Measurements from ENCODE around the gene L3HYPDH.
"Not testable (repeated sequence)": the region's sequence is repeated elsewhere in the genome, so short reads cannot be mapped to it uniquely, and the experiment has no call there.

L3HYPDH gene

GRCh38 chr14:59478540-59478939 is 5.7 kb downstream of the L3HYPDH start:
- no peak for DNase-seq (ENCODE audit: low read depth in 2 of 2)

GRCh38 chr14:59475709-59476108 is 8.5 kb downstream of the L3HYPDH start:
- DNase-seq (ENCODE audit: low read depth in 2 of 2), result no peak

DNA sequence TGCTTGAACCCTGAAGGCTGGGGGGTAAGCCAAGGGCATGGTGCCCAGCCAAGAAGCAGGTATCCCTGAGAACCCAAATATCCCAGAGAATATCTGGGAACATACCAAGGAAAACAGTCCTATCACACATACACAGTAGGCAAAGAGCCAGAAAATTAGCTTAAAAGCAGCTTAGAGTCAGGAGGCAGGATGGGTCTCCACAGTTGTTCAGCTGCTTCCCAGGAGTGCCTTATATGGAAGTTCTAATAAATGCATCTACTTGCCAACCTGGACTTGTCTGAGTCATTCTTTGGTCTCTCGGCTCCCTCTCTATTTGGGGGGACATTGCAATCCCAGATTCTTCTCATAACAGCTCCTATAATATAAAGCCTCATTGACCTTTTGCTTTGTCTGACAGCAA is 10.0 kb downstream of the L3HYPDH start:
- DNase-seq (ENCODE audit: low read depth in 2 of 2), result peak; percentile 58 to 67

- DNase-seq (ENCODE audit: low read depth in 2 of 2), result no peak
Observed at GRCh38 chr14:59465316-59466135, 18.7 kb downstream of the L3HYPDH start, which contains the start of gene GPR135. TSS of gene GPR135 (minus strand) at chr14:59465380. CDS start at chr14:59465226, 154 bp downstream.

- no peak for DNase-seq (ENCODE audit: low read depth in 2 of 2)
Observed at GRCh38 chr14:59464486-59465315, 19.5 kb downstream of the L3HYPDH start.

DNA sequence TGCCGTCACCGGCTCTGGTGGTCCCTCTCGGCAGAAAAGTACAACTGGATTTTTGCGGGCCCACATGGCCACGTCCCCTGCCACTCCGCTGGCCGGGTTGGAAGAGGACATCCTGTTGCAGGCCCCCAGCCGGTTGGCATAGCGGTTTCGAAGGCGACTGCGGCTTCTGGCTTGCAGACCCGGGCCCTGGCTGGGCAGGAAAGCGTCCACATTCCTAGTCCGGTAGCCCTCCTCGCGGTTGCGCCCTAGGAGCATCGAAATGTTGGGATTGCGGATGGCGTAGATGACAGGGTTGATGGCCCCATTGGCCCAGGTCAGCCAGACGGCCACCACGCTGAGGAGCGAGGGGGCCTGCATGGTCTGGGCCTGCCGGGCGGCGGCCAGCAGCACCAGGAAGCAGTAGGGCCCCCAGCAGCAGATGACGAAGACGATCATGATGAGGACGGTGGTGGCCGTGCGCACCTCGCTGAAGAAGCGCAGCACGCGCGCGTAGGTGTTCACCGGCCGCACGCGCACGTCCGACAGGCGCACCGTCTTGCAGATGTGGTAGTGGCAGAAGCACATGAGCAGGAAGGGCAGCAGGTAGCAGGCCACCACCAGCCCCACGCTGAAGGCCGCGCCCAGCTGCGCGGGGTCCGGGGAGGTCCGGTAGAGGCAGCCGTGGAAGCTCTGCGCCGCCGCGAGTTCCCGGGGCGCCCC is 20.3 kb downstream of the L3HYPDH start:
- DNase-seq (ENCODE audit: low read depth in 2 of 2), result no peak

DNA sequence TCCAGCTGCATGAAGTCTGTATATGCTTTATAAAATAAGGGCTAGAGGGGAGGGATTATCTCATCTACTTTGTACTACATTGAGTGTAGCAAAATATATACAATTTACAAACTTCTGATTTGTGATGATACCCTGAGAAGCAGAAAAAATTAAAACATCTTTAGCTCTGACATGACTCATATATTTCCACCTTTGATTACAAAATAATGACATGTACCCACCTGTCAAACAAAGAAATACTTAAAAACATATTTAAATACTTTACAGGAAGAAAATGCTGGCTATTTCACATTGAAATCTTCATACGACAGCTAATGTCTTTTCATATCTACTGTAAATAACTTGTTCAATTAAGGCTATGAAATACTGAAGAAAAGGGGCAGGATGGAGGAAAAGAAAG is 22.3 kb downstream of the L3HYPDH start:
- no peak for DNase-seq (ENCODE audit: low read depth in 2 of 2)

- DNase-seq (ENCODE audit: low read depth in 2 of 2), result no peak
Observed at GRCh38 chr14:59460378-59460777, 23.8 kb downstream of the L3HYPDH start.

- DNase-seq (ENCODE audit: low read depth in 2 of 2), result no peak
Observed at GRCh38 chr14:59458486-59458885, 25.7 kb downstream of the L3HYPDH start.

DNA sequence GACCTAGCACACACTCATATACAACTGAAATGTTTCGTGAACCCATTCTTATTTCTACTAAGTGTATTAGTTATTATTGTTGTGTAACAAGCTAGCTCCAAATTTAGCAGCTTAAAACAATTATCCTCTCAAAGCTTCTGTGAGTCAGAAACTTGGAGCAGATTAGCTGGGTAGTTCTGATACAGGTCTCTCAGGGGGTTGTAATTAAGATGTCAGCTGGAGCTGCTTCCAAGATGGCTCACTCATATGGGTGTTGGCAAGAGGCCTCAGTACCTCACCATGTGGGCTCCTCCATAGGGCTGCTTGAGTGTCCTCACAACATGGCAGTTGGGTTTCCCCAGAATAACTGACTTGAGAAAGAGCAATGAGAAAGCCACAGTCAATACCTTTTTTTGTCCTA is 28.8 kb downstream of the L3HYPDH start:
- DNase-seq (ENCODE audit: low read depth in 2 of 2), result peak; percentile 64 to 70

- peak; percentile 85 to 87 for DNase-seq (ENCODE audit: low read depth in 2 of 2)
Observed at GRCh38 chr14:59454139-59454538, 30.1 kb downstream of the L3HYPDH start.

DNA sequence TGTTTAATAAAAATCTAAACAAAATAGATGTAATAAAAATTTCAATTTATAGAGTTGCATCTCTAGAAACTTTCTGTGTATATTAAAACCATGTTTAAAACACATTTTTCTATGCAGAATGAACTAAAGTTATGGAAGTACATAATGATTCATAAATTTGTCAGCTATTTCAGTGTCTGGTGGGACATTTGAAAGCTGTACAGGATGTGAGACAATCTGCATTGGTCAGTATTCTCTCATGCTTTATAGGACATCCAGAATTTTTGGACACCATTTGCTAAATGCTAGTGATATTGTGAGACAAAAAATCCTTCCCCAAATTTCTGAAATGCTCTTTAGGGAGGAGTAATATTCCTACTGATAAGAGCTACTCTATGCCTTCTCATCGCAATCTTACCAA is 32.4 kb downstream of the L3HYPDH start:
- DNase-seq (ENCODE audit: low read depth in 2 of 2), result no peak

DNA sequence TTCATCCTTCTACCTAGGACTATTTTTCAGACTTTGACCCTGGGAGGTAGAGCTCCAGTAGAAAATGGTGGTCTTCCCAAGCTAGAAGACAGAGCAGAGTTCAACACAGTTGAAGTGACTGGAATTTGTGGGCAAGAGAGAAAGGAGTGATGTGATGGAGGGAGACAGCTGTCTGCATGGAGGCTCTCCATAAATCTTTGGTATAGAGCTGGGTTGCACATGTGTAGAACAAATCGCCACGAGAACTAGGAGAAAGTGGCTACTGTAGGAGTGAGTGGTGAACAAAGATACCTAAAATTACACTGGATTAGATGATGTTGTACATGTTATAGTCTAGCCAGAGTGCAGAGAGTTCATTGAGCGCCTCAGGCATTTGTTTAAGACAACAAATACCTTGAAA is 33.5 kb downstream of the L3HYPDH start:
- no peak for DNase-seq (ENCODE audit: low read depth in 2 of 2)

DNA sequence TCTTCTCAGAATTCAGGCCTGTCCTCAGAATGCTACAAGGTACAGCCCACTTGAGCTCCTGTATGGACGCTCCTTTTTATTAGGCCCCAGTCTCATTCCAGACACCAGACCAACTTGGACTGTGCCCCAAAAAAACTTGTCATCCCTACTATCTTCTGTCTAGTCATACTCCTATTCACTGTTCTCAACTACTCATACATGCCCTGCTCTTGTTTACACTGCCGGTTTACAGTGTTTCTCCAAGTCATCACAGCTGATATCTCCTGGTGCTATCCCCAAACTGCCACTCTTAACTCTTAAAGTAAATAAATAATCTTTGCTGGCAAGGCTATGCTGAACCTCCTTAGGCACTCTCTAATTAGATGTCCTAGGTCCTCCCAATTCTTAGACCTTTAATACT is 35.5 kb downstream of the L3HYPDH start:
- DNase-seq (ENCODE audit: low read depth in 2 of 2), result not testable (repeated sequence)

GRCh38 chr14:59439256-59439965 is 44.8 kb downstream of the L3HYPDH start:
- DNase-seq (ENCODE audit: low read depth in 2 of 2), result peak; percentile 47 to 57

GRCh38 chr14:59438195-59438647 is 46.0 kb downstream of the L3HYPDH start:
- DNase-seq (ENCODE audit: low read depth in 2 of 2), result peak; percentile 69 to 78

- no peak for DNase-seq (ENCODE audit: low read depth in 2 of 2)
Observed at GRCh38 chr14:59435987-59436386, 48.2 kb downstream of the L3HYPDH start.

GRCh38 chr14:59435101-59435500 is 49.1 kb downstream of the L3HYPDH start:
- DNase-seq (ENCODE audit: low read depth in 2 of 2), result no peak

- no peak for DNase-seq (ENCODE audit: low read depth in 2 of 2)
Observed at GRCh38 chr14:59429790-59430189, 54.4 kb downstream of the L3HYPDH start.

DNA sequence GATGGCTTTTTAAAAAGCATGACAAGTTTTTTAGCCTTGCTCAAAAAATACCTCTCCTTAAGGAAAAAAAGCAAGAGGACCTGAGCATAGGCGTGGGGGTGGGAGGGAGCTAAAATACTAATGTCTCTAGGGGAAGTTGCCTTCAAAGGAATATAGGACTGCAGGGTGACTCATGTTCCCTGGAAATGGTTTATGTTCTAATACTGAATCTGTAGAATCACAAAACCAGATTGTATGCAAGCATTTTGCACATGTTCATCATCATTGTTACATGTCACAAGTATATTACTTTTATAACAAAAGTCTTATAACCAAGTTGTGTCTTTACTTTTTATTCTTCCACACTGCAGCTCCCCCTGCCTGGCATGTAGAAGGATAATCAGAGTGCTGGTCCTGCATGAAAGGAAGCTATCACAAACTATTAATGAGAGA is 55.6 kb downstream of the L3HYPDH start:
- DNase-seq (ENCODE audit: low read depth in 2 of 2), result peak; percentile 63 to 69
